Adipocyte (in vitro differentiated cells): ENCODE results near the gene CCNI.

Experiments
- DNase-seq: peaks from one replicate; pipeline ENCODE4 v3.0.0-alpha.2; 2015; ENCODE audit warnings: low read depth
- H3K27me3 ChIP-seq: replicated peaks from 2 replicates; pipeline ENCODE4 v1.7.0; 2013; ENCODE audit warnings: mild to moderate bottlenecking, low read length, moderate library complexity; ENCODE audit not compliant: control insufficient read depth, insufficient read depth
- H3K36me3 ChIP-seq: 2 replicates; pipeline ENCODE4 v1.7.0; 2013; ENCODE audit warnings: low read length, mild to moderate bottlenecking, moderate library complexity; ENCODE audit not compliant: control insufficient read depth, insufficient read depth, severe bottlenecking
- H3K4me1 ChIP-seq: 2 replicates; pipeline ENCODE4 v1.7.0; 2013; ENCODE audit warnings: mild to moderate bottlenecking, low read length, moderate library complexity; ENCODE audit not compliant: control insufficient read depth, insufficient read depth
- H3K4me3 ChIP-seq: 2 replicates; pipeline ENCODE4 v1.7.0; 2013; ENCODE audit warnings: mild to moderate bottlenecking, low read length, moderate library complexity
- H3K9ac ChIP-seq: 2 replicates; pipeline ENCODE4 v1.7.0; 2013; ENCODE audit warnings: mild to moderate bottlenecking, low read length, moderate library complexity
- H3K9me3 ChIP-seq: 2 replicates; pipeline ENCODE4 v1.7.0; 2013; ENCODE audit warnings: mild to moderate bottlenecking, low read length, moderate library complexity; ENCODE audit not compliant: control insufficient read depth

The CCNI gene

DNA sequence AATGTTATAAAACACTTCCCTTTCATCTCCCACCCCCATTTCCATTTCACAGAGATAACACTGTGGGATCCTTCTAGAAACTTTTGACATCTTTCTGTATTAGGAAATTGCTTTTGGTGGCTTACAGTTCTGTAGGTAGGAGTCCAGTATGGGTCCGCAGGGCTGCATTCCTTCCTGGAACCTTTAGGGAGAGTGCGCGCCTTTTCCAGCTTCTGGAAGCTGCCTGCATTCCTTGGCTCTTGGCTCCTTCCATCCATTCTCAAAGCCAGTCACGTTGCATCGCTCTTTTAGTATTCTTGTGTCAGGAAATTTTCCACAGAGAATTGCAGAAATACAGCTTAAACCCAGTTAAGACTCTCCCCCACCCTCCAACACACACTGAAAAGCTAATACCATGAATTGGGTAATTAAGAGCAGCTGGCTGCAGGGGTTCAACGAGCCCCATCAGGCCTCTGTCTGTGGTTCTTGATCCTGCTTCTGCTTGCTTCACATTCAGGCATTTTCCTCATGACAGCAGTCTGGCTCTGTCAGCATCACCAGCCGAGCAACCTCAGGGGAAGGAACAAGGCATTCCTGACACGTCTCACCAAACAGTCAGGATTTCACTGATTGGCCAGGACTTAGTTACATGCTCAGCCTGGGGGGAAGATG lies 77.4 kb downstream of the CCNI start:
- H3K9me3 ChIP-seq: no peaks in the 10 kb centered on the region
- peak; percentile 78 for DNase-seq
- peaks cover 86% of the 10 kb centered on the region for H3K36me3 ChIP-seq
- peak overlapping the region; percentile 30 for H3K9ac ChIP-seq
- H3K4me3 ChIP-seq: no peak overlapping the region
- H3K4me1 ChIP-seq: peaks cover 35% of the 10 kb centered on the region
- H3K27me3 ChIP-seq: no peaks in the 10 kb centered on the region

DNA sequence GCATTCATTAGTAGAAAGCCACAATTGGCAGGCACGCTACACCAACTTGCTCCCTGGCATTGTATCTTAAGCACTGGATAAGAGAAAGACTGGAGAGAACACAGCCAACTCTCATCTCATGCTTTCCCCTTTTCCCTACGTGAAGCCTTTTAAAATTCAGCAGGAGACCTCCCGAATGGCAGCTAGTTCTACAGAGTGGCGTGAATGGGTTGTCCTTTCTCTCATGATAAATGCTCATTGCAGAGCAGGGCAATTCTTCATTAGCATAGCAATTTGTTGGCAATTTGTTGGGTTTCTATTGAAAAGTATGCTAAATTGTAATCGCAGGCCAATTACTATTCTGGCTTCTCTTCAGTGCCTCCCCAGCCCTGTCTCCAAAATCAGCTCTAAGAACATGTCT lies 78.3 kb downstream of the CCNI start:
- Histone ChIP-seq H3K4me1 (peaks cover 31% of the 10 kb centered on the region), H3K4me3 (no peak overlapping the region), H3K36me3 (peaks cover 77% of the 10 kb centered on the region), H3K9me3 (no peaks in the 10 kb centered on the region), H3K9ac (no peak overlapping the region), H3K27me3 (no peaks in the 10 kb centered on the region)
- no peak for DNase-seq
